ENCODE data around the gene AUTS2. TPM values are rescaled to one million over a fixed set of nuclear protein-coding genes. Genes with fewer than 3 reads are reported as not detected.

Gene AUTS2
- total RNA-seq, 4 donors from 2014 or later, result 29.8 to 114 (median 59.4) TPM

GRCh38 chr7:70577078-70577477 is 978.8 kb downstream of the AUTS2 start:
- TF ChIP-seq CTCF (IDR thresholded peaks at IDR 0.05), result no peak
- no peak for TF ChIP-seq POLR2A (IDR thresholded peaks at IDR 0.05)
- TF ChIP-seq EP300 (IDR thresholded peaks at IDR 0.05; ENCODE audit: low read depth), result no peak
- no peak for TF ChIP-seq POLR2AphosphoS5 (IDR thresholded peaks at IDR 0.05)
- 69 to 100% methylated on average over 1 to 2 of the region's 2 CpGs for WGBS, 2 donors (ENCODE audit: low coverage in 1 of 2)
- no peaks in the 10 kb centered on the region for H3K9me3 ChIP-seq
- DNase-seq, result no peak
- H3K36me3 ChIP-seq, result no peaks in the 10 kb centered on the region
- H3K27me3 ChIP-seq, result no peaks in the 10 kb centered on the region
- H3K4me1 ChIP-seq, result peaks cover 0 to under 1% (median 0%) of the 10 kb centered on the region in 4 donors
- in situ Hi-C loops (cut with MboI; ENCODE audit: low pct_ligation_motif_present in 1 of 4, low pct_unique_long_range_greater_than_20kb in 1 of 4, low sequenced_read_pairs in 3 of 4), result no loop called here
- H3K4me3 ChIP-seq, result no peak overlapping the region
- H3K27ac ChIP-seq, result no peak overlapping the region
- intact Hi-C loops (cut with DNase I; ENCODE audit: low total_unique reads), result no loop called here

GRCh38 chr7:70578131-70578530 is 979.9 kb downstream of the AUTS2 start:
- intact Hi-C loops (cut with DNase I; ENCODE audit: low total_unique reads) (no loop called here), in situ Hi-C loops (cut with MboI; ENCODE audit: low pct_ligation_motif_present in 1 of 4, low pct_unique_long_range_greater_than_20kb in 1 of 4, low sequenced_read_pairs in 3 of 4) (no loop called here)
- Histone ChIP-seq H3K36me3 (no peaks in the 10 kb centered on the region), H3K4me3 (no peak overlapping the region), H3K9me3 (no peaks in the 10 kb centered on the region), H3K4me1 (no peaks in the 10 kb centered on the region), H3K27ac (no peak overlapping the region), H3K27me3 (no peaks in the 10 kb centered on the region)
- DNase-seq, result no peak
- TF ChIP-seq CTCF (IDR thresholded peaks at IDR 0.05) (no peak), POLR2AphosphoS5 (IDR thresholded peaks at IDR 0.05) (no peak), EP300 (IDR thresholded peaks at IDR 0.05; ENCODE audit: low read depth) (no peak), POLR2A (IDR thresholded peaks at IDR 0.05) (no peak)
- WGBS, 2 donors (ENCODE audit: low coverage in 1 of 2), result 83 to 84% methylated on average over 3 of the region's 3 CpGs

- Histone ChIP-seq H3K9me3 (no peaks in the 10 kb centered on the region), H3K4me1 (no peaks in the 10 kb centered on the region), H3K4me3 (no peak overlapping the region), H3K27me3 (no peaks in the 10 kb centered on the region), H3K27ac (no peak overlapping the region), H3K36me3 (no peaks in the 10 kb centered on the region)
- 71 to 80% methylated on average over 1 to 6 of the region's 6 CpGs for WGBS, 2 donors (ENCODE audit: low coverage in 1 of 2)
- TF ChIP-seq POLR2A (IDR thresholded peaks at IDR 0.05) (no peak), POLR2AphosphoS5 (IDR thresholded peaks at IDR 0.05) (no peak), EP300 (IDR thresholded peaks at IDR 0.05; ENCODE audit: low read depth) (no peak), CTCF (IDR thresholded peaks at IDR 0.05) (no peak)
- intact Hi-C loops (cut with DNase I; ENCODE audit: low total_unique reads), result no loop called here
- no peak for DNase-seq
- in situ Hi-C loops (cut with MboI; ENCODE audit: low pct_ligation_motif_present in 1 of 4, low pct_unique_long_range_greater_than_20kb in 1 of 4, low sequenced_read_pairs in 3 of 4), result no loop called here
Observed at GRCh38 chr7:70579397-70580097, 981.3 kb downstream of the AUTS2 start.

GRCh38 chr7:70580161-70580560 is 981.9 kb downstream of the AUTS2 start:
- no peaks in the 10 kb centered on the region for H3K9me3 ChIP-seq
- WGBS, 2 donors (ENCODE audit: low coverage in 1 of 2), result 76 to 83% methylated on average over 3 to 6 of the region's 6 CpGs
- TF ChIP-seq POLR2A (IDR thresholded peaks at IDR 0.05), result no peak

More at GRCh38 chr7:70580161-70580560, 981.9 kb downstream of the AUTS2 start:
- intact Hi-C loops (cut with DNase I; ENCODE audit: low total_unique reads), result no loop called here
- Histone ChIP-seq H3K27ac (no peak overlapping the region), H3K4me3 (no peak overlapping the region), H3K36me3 (no peaks in the 10 kb centered on the region), H3K27me3 (no peaks in the 10 kb centered on the region), H3K4me1 (no peaks in the 10 kb centered on the region)
- DNase-seq, result no peak
- in situ Hi-C loops (cut with MboI; ENCODE audit: low pct_ligation_motif_present in 1 of 4, low pct_unique_long_range_greater_than_20kb in 1 of 4, low sequenced_read_pairs in 3 of 4), result no loop called here
